Eye (tissue), 1 donor: ENCODE data around the gene MARCHF5.

Experiments used
- DNase-seq: peaks from one replicate; pipeline ENCODE4 v3.0.0-alpha.2; 2015

Gene MARCHF5, protein sequence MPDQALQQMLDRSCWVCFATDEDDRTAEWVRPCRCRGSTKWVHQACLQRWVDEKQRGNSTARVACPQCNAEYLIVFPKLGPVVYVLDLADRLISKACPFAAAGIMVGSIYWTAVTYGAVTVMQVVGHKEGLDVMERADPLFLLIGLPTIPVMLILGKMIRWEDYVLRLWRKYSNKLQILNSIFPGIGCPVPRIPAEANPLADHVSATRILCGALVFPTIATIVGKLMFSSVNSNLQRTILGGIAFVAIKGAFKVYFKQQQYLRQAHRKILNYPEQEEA

DNA sequence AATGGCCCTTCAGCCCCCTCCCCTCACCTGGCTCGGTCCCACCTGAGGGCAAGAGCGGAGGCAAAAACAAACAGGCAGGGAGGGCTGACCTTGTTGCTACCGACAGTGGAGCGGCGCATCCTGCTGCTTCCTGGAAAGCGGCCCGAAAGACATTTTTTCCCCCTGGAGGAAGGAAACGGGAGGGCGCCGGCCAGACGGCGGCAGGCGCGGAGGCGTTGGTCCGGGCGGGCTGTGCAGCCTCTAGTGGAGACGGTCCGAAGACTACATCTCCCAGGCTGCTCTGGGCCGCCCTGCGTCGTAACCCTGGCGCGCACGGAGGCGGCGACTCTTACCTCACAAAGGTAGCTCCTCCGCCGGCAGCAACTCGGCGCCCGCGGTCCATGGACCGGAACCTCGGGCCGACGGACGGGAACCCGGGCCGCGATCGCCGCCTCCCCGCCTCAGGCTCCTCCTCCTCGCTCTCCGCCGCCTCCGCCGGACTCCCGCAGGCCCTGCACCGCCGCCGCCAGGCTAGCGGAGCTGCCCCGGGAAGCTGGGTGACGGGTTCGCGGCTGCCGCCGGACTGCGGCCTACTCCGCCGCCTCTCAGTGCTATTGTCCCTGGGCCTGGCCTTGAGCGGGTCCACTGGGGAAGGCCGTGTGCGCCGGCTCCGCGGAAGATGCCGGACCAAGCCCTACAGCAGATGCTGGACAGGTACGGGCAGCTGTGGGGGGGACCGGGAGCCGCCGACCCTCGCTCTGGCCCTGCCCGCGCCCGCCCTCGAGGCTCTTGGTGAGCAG lies at the start of gene MARCHF5, which contains the start of gene CPEB3:
Gene MARCHF5 (plus strand): TSS at position 331 of the 779 bp plus-strand sequence. CDS start 328 bp downstream, at position 659.
Gene CPEB3 (minus strand): TSS at position 242 of the 779 bp plus-strand sequence. CDS start 50,728 bp downstream, outside the sequence.
- DNase-seq: peak; percentile 97

DNA sequence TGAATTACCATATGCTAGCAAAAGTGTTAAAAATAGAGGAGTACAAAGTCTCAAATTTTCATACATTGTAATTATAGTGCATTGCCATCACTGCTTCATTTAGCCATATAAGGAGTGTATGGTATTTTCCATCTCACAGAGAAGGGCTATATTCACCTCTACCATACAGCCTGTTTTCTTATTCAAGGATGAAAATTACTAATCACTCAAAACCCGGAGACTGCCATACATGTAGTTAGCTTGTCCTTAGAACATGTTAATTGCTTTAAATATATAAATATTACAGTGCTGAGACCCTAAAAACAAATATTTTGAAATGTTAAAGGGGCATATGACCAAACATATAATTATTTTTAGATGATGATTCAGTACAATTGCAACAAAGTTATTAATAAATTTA lies 49.5 kb upstream of the MARCHF5 start:
- no peak for DNase-seq

DNA sequence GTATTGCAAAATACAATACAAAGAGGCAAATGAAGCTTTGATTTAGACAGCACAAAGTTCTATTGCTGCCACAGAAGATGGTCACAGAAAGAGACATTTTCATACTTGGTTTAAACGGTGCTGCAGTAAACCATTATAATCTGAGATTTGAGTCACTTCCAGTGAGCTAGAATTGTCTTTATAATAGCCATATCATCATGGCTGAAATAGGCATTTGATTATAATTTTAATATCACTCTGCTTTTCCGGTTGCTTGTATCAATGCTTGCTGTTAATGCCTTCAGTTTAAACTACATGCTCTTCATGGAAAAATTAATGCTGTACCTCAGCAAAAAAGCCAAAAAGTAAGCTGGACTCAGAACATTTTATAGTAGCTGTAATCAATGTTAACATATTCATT lies 48.6 kb upstream of the MARCHF5 start:
- no peak for DNase-seq

DNA sequence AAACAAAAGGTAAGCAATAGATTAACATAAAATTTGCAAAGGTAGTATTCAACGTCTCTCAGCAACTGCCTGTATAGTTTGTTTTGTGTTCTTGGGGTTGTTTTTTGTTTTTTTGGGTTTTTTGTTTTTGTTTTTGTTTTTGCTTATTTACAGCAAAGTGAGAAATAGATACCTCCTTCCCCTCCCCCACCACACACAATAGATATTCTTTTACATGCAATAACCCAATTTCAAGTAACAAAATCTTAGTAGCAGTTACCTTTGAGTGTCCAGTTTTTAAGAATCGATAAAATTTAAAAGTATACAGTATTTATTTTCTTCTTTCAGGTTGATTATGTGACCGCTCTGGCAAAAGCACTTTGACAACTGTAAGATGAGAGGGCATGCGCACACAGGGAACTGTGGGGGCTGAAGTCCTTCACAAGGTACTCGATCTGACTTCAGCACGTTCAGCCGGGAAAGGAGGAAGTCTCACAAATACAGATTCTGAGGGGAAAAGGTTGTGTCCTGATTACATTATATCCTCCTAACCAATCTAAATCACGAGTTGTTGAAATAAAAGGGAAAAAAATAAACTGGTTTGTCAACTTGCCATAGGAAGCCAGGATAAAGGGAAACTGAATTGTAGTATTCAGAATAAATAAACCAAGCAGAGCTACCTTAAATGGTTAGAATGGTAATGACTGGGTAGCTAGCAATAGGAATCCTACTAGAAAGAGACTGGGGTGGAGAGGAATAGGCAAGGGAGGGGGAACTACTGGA lies 47.9 kb upstream of the MARCHF5 start:
- DNase-seq: peak; percentile 87

DNA sequence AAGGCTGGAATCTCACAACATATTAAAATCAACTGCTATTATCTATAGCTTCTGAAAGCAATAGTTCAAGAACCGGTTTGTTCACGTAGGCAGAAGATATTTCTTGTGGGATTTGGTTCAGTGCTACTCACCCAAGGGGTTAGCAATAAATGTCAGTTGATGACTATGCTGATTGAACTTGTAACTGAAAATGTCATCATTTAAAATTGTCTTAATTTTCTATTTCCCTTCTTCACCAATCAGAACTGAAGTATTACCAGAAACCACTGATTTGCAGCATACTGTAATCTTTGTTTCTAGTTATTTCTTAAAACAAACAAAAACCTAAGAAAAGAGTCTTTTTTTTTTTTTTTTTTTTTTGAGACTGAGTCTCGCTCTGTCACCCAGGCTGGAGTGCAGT lies 46.2 kb upstream of the MARCHF5 start:
- no peak for DNase-seq

DNA sequence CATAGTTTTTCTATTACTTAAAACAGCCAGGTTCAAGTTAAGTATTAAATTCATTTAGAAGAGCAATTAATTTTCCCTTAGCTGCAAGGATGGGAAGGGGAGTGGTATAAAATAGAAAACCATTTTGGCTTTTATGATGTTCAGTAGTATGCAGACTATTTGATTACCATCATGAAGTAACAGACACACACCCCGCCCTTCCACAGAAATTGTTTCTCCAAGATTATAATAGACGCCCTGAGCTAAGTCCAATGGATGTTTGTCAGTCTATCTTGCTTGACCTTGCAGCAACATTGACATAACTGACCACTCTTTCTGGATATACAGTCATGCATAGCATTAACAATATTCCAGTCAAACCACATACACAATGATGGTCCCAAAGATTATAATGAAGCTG lies 42.4 kb upstream of the MARCHF5 start:
- no peak for DNase-seq

DNA sequence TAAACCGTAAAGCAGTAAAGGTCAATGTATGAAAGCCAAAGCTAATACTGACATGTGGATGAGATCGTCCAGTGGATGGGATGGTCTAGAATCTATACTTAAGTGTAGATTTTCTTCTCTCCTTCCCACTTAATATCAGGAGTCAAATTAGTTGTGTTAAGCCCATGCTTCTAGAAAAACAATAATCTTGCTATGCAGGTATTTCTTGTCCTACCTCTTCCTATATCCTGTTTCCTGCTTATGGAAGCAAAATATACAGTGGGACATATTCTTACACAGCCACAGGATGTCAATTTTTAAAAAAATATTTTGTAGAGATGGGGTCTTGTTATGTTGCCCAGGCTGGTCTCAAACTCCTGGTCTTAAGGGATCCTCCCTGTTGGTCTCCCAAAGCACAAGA lies 27.6 kb upstream of the MARCHF5 start:
- no peak for DNase-seq

DNA sequence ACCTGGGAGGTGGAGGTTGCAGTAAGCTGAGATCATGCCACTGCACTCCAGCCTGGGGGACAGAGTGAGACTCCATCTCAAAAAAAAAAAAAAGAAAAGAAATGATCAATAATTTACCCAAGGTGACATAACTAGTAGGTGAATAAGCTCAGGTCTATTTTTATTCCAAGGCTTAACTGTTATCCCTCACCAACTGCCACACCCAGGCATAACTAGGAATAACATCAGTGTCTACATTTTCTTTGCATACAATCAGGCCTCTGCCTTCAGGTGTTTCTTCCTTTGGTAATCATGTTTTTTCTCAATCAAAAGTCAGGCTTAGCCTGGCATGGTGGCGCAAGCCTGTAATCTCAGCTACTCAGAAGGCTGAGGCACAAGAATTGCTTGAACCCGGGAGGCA lies 26.7 kb upstream of the MARCHF5 start:
- no peak for DNase-seq

DNA sequence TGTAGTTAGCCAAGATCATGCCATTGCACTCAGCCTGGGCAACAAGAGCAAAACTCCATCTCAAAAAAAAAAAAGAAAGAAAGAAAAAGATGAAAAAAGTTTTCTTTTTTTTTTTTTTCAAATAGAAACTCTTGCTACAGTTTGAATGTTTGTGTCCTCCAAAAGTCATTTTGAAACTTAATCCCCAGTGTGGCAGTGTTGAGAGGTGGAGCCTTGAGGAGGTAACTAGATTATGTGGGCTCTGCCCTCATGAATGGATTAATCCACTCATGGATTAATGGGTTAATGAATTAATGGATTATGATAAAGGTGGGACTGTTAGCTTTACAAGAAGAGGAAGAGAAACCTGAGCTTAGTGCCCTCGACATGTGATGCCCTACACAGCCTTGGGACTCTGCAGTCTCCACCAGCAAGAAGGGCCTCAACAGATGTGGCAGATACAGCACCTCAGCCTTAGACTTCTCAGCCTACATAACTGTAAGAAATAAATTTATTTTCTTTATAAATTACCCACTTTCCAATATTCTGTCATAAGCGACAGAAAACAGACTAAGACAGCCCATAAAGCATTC lies 25.2 kb upstream of the MARCHF5 start:
- DNase-seq: no peak

DNA sequence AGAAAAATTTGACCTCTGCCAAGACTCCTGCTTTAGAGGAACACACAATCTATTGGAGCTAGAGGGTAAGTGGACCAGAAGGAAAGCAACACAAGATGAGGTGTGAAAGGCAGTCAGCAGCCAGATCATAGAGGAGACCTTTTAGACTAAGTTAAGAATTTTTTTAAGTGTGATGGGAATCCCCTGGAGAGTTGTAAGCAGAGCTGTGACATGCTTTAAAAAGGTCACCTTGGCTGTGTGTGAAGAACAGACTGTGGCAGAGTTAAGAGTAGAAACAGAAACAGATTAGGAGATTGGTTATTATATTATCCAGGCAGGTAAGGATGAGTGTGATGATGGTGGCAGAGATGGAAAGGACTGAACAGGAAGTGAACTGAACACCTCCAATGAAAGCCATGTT lies 23.6 kb upstream of the MARCHF5 start:
- peak; percentile 7 for DNase-seq

DNA sequence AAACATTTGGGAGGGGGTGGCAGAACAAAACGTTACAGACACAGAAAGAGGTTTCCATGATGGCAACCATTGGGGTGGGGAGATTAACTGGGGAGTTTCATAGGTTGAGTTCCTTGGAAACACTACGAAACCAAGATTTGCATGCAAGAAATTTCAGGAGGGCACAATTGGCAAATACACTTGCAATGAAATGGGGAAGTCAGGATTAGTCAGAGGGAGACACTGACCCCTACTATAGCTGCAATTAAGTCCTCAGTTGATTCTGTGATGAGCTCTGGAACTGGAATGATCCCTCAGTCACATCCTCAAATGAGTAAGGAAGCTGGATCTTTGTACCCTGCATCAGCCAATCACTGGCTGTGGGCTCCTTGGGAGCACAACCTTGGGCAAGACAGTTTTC lies 22.2 kb upstream of the MARCHF5 start:
- DNase-seq: no peak

DNA sequence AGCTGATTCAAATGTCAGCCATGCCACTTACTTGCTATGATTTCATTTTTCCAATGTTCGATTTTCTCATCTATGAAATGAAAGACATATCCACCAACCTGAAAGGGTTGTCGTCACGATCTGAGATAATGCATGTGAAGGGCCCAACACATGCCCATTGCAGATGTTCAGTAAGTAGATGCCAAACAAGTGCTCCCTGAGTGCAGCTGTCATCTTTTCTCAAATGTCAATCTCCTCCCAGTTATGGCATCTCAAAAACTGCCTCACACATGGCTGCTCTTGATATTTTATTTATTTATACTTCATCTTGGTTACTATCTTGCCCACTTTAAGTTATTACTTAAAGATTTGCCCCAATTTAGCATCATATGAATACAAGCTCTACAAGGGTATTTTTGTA lies 16.9 kb upstream of the MARCHF5 start:
- no peak for DNase-seq

DNA sequence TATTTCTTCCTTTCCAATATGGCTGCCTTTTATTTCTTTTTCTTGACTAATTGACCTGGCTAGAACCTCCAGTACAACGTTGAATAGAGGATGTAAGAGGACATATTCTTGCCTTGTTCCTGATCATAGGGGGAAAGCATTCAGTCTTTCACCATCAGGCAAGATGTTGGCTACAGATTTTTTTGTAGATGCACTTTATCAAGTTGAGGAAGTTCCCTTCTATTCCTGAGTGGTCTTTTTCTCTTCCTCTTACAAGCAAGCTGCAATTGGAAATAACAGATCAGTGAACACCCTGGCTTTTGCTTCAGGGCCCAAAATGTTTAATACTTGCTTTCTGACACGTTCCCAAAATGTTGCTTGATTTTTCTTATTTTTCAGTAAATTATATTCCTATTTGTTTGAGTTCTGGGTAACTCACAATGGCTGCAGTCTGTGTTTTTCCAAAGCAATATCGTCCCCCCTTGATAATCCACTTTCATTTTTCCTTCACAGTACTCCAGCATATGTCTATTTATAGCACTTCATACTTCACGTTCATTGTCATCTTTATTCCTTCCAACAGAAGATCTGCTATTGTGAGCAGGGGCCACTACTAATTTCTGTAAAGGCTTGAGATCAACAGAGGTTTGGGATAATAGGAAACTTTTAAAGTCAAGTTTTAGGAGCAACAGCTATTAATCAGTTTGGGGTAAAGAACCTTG lies 11.8 kb upstream of the MARCHF5 start:
- DNase-seq: no peak

DNA sequence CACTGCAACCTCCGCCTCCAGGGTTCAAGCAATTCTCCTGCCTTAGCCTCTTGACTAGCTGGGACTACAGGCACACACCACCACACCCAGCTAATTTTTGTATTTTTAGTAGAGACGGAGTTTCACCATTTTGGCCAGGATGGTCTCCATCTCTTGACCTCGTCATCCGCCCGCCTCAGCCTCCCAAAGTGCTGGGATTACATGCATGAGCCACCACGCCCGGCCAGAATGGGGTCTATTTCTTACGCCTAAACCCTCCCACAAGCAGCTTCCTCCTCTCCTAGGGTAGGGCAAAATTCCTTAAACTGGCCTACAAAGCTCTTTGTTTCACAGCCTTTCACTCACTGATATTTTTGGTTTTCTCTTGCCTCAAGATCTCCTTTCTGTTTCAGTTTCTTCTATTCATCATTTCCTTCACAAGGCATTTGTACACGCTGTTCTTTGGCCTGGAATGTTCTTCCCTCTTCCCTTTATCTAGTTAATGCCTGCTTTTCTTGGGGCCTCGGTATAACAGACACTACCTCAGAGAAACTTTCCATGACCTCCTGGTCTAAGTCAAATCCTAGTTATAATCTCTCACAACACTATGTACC lies 6.8 kb upstream of the MARCHF5 start:
- no peak for DNase-seq

DNA sequence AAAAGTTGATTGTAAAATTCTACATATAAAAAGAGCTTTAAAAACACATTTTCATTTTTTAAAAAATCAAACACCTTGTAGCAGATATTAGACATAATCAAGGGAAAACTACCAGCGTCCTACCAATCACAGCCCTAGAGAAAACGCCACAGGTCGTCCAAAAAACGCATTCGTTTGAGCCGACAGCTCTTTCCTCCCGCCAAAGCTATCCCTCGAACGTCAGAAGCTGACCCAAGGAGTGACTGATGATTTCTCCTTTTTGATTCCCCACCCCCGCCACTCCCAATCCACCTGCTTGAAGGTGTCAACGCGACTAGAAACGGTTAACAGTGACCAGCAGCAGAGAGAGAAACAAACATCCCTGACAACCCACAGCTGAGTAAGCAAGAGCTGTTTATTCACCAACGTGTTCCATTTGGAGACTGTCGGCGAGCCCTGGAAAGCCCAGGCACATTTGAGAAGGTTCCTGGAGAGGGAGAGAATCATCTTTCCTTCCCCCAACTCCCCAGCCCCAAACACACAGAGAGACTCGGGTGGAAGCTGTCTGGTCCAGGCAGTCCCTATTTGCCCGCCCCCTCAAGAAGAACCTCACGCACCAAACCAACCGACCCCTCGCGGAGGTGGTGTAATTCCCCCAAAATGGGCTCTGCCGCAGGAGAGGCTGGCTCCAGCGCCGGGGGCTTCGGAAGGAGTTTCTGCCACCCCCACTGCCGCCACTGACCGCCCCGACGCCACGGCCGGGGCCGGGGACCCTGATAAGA lies 711 bp upstream of the MARCHF5 start:
- DNase-seq: no peak

DNA sequence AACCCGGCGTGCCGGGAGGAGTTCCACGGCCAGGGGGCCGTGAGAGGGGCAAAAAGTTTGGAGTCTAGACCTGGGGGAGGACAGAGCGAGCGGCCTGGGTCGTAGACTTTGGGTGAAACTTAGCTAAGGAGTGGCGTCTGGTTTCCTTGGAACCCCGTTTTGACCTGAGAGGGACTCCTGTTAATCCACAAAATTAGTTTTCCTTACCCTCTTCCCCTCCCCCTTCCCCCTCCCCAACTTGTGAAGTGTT lies 574 bp downstream of the MARCHF5 start:
- DNase-seq: no peak

DNA sequence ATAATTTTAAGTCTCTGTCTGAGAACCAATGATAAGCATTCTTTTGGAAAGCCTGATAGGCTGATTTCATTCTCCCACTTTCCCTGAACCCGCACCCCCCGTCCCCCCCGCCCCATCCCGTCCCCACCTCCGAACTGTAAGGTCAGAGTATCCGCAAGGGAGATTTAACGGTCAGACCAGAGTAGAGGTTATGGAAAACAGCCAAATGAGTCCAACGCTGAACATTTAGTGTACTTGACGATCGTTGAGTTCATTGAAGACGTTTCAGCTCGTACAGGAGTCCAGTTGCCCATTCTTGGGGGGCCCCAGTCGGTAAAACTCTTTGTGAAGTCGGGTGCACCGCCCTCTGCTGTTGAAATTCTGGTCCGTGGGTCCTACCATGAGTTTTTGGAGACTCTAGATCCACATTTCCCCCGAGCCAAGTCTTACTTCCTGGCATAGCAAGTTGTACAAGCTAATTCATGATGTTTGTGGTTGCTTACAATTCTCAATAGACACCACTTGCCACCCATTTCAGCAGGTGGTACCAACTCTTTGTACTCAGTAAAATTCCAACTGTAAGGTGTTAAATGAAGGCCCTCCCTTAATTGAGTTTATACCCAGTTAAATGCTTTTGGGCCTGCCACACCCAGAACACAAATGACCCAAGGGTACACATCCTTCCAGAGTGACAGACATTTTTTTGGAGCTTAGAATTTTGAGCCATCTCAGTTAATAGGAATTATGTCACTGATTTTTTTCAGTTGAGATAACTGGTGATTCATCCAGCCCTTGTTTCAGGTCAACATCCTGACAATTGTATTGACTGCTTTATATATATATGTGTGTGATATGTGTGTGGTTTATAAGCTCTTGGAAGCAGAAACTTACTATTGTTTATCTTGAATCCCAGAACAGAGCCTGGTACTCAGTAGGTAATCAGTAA lies 1.2 kb downstream of the MARCHF5 start:
- peak; percentile 68 for DNase-seq

DNA sequence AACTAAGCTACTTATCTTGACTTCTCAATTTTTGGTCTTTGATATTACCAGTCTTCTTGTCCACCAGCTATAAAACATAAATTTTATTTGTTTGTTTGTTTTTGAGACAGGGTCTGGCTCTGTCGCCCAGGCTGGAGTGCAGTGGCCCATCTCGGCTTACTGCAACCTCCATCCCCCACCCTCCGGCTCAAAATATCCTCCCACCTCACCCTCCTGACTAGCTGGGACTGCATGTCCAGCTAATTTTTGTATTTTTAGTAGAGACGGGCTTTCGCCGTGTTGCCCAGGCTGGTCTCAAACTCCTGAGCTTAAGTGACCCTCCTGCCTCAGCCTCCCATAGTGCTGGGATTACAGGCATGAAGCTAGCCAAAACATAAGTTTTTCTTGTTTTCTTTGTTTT lies 7.5 kb downstream of the MARCHF5 start:
- DNase-seq: no peak

DNA sequence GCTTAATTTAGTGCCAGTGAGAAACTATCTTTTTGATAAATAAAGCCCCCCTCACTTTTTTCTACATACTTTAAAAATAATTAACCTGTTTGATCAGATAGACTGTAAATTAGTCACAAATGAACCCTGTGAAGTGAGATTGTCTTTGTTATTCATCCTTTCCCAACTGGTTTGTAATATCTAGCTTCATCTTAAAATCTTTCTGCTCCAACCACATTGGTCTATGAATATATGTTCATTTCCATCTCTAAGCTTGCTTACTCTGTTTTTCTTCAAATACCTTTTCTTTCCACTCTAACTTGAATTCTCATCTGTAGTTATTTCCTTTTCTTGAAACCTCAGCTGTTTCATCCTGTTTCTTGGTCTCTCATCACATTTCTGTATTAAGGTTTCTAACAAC lies 12.1 kb downstream of the MARCHF5 start:
- no peak for DNase-seq

DNA sequence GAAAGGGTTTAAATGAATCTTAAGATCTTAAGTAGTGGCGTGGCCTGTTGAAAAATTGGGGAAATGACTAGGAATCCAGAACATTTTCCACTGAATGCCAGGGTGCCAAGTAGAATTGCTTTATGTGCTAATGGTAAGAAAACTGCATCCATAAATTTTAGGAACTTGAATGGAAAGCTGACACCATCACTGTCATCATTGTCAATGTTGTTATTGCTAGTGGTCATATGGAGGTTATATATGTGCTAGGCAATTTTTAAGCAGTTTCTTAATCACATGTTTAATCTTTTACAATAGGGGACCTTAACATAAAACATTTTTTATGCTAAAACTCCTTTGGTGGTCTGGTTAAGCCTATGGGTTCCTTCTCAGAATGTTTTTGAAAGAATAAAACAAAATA lies 13.1 kb downstream of the MARCHF5 start:
- DNase-seq: no peak
